T-helper 22 cell (primary cell): ENCODE measurements around the gene STK32C.

ENCODE experiments used
- DNase-seq: peaks from one replicate; pipeline ENCODE4 v3.0.0-alpha.2; 2020; ENCODE audit warnings: low read depth

STK32C gene

GRCh38 chr10:132265890-132266496 is 41.8 kb downstream of the STK32C start:
- DNase-seq: no peak

- no peak for DNase-seq
Observed at GRCh38 chr10:132264966-132265889, 42.5 kb downstream of the STK32C start.

- no peak for DNase-seq
Observed at GRCh38 chr10:132264306-132264950, 43.3 kb downstream of the STK32C start.

- DNase-seq: no peak
Observed at GRCh38 chr10:132263866-132264265, 43.9 kb downstream of the STK32C start.

GRCh38 chr10:132259702-132260482 is 47.9 kb downstream of the STK32C start:
- DNase-seq: no peak

GRCh38 chr10:132258423-132258822 is 49.3 kb downstream of the STK32C start:
- DNase-seq: no peak

- DNase-seq: no peak
Observed at GRCh38 chr10:132257907-132258306, 49.8 kb downstream of the STK32C start.

- DNase-seq: no peak
Observed at GRCh38 chr10:132257271-132257670, 50.5 kb downstream of the STK32C start.

GRCh38 chr10:132256866-132257265 is 50.9 kb downstream of the STK32C start:
- DNase-seq: no peak

GRCh38 chr10:132255489-132256344 is 52.0 kb downstream of the STK32C start:
- no peak for DNase-seq

GRCh38 chr10:132254841-132255240 is 52.9 kb downstream of the STK32C start:
- DNase-seq: no peak

GRCh38 chr10:132253092-132253687 is 54.6 kb downstream of the STK32C start:
- no peak for DNase-seq

GRCh38 chr10:132252412-132252811 is 55.3 kb downstream of the STK32C start:
- DNase-seq: no peak

- no peak for DNase-seq
Observed at GRCh38 chr10:132251928-132252327, 55.8 kb downstream of the STK32C start.

GRCh38 chr10:132250481-132251475 is 57.0 kb downstream of the STK32C start:
- DNase-seq: no peak

GRCh38 chr10:132249824-132250375 is 57.9 kb downstream of the STK32C start:
- DNase-seq: no peak

- no peak for DNase-seq
Observed at GRCh38 chr10:132249226-132249724, 58.5 kb downstream of the STK32C start.

GRCh38 chr10:132248455-132249225 is 59.1 kb downstream of the STK32C start:
- peak; percentile 41 for DNase-seq
